GM18526 (cell line): ENCODE measurements around the gene MPST.

ENCODE experiments used
- POLR2A ChIP-seq: IDR thresholded peaks from 3 replicates; pipeline ENCODE4 v1.6.1; 2011; ENCODE audit not compliant: insufficient read length; ENCODE audit errors: extremely low read depth

Gene MPST

GRCh38 chr22:37070334-37070733 is 50.8 kb downstream of the MPST start:
- no peak for TF ChIP-seq POLR2A

- TF ChIP-seq POLR2A, result no peak
These were observed 51.2 kb downstream of the MPST start for GRCh38 chr22:37070744-37071143.

GRCh38 chr22:37072673-37073072 is 53.1 kb downstream of the MPST start:
- TF ChIP-seq POLR2A, result no peak

- TF ChIP-seq POLR2A, result no peak
These were observed 55.0 kb downstream of the MPST start for GRCh38 chr22:37074537-37074936.

- no peak for TF ChIP-seq POLR2A
These were observed 55.5 kb downstream of the MPST start for GRCh38 chr22:37075046-37075445.

- TF ChIP-seq POLR2A, result no peak
These were observed 56.4 kb downstream of the MPST start for GRCh38 chr22:37075822-37076433.

- no peak for TF ChIP-seq POLR2A
These were observed 58.4 kb downstream of the MPST start for GRCh38 chr22:37077802-37078448.

- no peak for TF ChIP-seq POLR2A
These were observed 59.6 kb downstream of the MPST start for GRCh38 chr22:37079158-37079557.
